ENCODE results near the gene SDC4.
A peak's percentile ranks its signal among the peaks of the same experiment; 100 is the strongest.

The SDC4 gene

GRCh38 chr20:45366192-45366591, 18.0 kb upstream of the SDC4 start:
- no peak overlapping the region for H3K4me3 ChIP-seq (ENCODE audit: control insufficient read depth, low read depth, low read length)
- TF ChIP-seq CTCF (IDR thresholded peaks at IDR 0.05; ENCODE audit: control insufficient read depth, insufficient read depth, low read depth, low read length, missing control alignments) = no peak
- no peak for DNase-seq (ENCODE audit: low read depth)

- no peak for TF ChIP-seq CTCF (IDR thresholded peaks at IDR 0.05; ENCODE audit: control insufficient read depth, insufficient read depth, low read depth, low read length, missing control alignments)
These were observed 17.3 kb upstream of the SDC4 start for GRCh38 chr20:45365444-45365970.

GRCh38 chr20:45363611-45364492, 15.6 kb upstream of the SDC4 start:
- no peak for TF ChIP-seq CTCF (IDR thresholded peaks at IDR 0.05; ENCODE audit: control insufficient read depth, insufficient read depth, low read depth, low read length, missing control alignments)
- peak overlapping the region; percentile 69 for H3K4me3 ChIP-seq (ENCODE audit: control insufficient read depth, low read depth, low read length)
- DNase-seq (ENCODE audit: low read depth) = no peak

More at GRCh38 chr20:45365444-45365970, 17.3 kb upstream of the SDC4 start:
- no peak for DNase-seq (ENCODE audit: low read depth)
- H3K4me3 ChIP-seq (ENCODE audit: control insufficient read depth, low read depth, low read length) = no peak overlapping the region

- peak; percentile 95 for DNase-seq (ENCODE audit: low read depth)
- peak; percentile 85 for TF ChIP-seq CTCF (IDR thresholded peaks at IDR 0.05; ENCODE audit: control insufficient read depth, insufficient read depth, low read depth, low read length, missing control alignments)
- H3K4me3 ChIP-seq (ENCODE audit: control insufficient read depth, low read depth, low read length) = peak within 1 kb of the TSS; percentile 69
These were observed 14.8 kb upstream of the SDC4 start, which contains the start of gene SYS1 for GRCh38 chr20:45362804-45363610. Gene SYS1 (plus strand): TSS chr20:45363156. CDS start chr20:45363532, 376 bp downstream.

GRCh38 chr20:45361793-45362192, 13.6 kb upstream of the SDC4 start:
- no peak for DNase-seq (ENCODE audit: low read depth)

More at GRCh38 chr20:45361793-45362192, 13.6 kb upstream of the SDC4 start:
- no peak overlapping the region for H3K4me3 ChIP-seq (ENCODE audit: control insufficient read depth, low read depth, low read length)
- TF ChIP-seq CTCF (IDR thresholded peaks at IDR 0.05; ENCODE audit: control insufficient read depth, insufficient read depth, low read depth, low read length, missing control alignments) = no peak
